ENCODE results near the gene AAR2.

The AAR2 gene

GRCh38 chr20:36219671-36220220, 16.5 kb upstream of the AAR2 start:
- DNase-seq = no peak

DNA sequence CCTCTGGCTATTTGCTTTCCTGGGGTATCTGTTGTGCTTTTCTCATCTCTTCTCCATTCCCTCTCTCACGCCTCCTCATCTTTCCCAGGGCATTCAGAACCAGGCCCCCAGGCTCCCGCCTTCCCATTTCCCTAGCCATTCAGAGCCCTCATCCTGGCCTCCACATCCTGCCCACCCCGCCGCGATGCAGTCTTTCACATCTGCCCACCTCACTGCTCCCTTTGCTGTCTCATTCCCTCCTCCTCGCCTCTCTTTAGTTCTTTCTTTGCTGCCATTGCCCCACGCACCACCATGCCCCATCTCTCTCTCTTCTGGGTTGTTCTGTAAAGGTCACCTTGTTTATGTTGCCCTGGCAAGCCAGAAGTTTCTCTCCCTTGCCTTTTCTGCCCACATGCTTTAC, 10.6 kb upstream of the AAR2 start:
- DNase-seq = no peak

DNA sequence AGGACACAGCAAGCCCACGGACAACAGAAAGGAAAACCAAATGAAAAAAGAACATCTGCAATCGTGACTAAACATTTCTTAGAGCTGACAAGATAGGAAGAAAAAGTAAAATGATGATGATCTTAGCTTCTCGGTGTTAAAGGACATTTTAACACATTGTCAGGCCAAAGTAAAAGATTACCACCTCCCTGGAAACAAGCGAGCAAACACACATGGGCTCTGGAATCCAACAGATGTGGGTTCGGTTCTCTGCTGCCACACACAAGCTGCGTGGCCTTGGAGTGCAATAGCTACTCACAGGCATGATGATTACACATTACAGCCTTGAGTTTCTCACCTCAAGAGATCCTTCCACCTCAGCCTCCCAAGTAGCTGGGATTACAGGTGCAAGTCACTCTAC, 7.5 kb upstream of the AAR2 start:
- no peak for DNase-seq

DNA sequence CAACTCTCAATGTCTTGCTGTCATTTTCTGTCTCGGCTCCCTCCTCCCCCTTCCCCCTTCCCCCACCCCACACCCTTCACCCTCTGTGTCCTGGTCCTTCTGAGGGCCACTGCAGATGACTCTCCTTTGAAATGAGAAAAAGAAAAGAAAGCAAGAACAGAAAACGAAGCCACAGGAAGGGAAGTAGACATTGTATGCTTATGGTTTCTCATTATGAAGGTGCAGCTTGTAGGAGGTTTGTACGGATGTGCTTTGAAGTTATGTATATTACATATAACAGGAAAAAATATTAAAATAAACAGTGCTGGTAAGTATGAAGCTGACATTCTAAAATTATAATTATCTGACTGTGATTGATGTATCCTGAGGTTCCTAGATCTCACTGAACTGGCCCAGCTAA, 6.3 kb upstream of the AAR2 start:
- DNase-seq = no peak

- DNase-seq = no peak
These were observed 4.9 kb upstream of the AAR2 start for GRCh38 chr20:36231331-36231730.

- DNase-seq = peak; percentile 17
These were observed 1.4 kb upstream of the AAR2 start for GRCh38 chr20:36234771-36235320.

DNA sequence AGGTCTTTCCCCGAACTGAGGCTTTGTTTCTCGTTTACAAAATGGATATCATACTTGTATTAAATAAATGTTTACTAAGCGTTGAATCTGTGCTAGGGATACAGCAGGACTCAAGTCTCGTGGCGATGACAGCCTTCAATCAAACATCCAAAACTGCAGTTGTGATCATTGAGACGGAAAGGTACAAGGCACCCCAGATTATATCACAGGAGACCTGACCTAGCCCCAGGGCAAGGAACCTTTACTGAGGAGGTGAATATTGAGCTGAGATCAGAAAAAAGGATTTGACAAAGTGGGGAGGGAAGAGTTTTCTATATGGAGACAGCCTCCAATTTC, 476 bp downstream of the AAR2 start:
- no peak for DNase-seq

- no peak for DNase-seq
These were observed 1.2 kb downstream of the AAR2 start for GRCh38 chr20:36237477-36237876.

DNA sequence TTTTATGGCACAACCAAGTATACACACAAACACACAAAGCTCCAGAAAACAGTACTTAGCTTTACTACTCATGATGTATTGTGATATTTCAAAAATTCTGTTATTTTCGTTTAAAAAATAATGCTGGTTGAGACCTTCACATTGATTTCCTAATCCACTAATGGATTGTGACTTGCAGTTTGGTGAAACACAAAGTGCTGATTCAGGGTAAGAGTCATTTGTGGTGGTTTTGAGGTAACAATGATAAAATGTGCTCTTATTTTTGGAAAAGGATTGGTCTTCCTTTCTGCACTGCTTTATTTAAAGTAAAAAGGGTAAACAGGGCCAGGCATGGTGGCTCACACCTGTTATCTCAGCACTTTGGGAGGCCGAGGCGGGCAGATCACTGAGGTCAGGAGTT, 1.9 kb downstream of the AAR2 start:
- no peak for DNase-seq

DNA sequence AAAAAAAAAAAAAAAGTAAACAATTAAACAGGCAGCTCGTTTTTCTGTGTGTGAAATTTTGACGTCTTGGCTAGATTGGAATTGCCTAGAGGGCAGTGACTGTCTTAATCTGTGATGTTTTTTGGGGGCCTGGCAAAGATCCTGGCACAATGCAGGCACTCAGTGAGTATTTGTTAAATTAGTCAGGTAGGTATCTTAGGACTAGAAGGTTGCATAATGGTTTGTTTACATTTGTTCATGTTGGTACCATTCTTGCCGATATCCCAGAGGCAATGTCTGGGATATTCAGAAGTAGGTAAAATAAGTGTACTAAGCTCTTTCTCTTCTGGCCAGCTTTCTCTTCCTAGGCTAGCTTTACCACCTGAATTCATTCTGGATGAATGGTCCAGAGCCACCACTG, 2.5 kb downstream of the AAR2 start:
- DNase-seq = no peak

GRCh38 chr20:36240076-36240475, 3.8 kb downstream of the AAR2 start:
- DNase-seq = no peak

DNA sequence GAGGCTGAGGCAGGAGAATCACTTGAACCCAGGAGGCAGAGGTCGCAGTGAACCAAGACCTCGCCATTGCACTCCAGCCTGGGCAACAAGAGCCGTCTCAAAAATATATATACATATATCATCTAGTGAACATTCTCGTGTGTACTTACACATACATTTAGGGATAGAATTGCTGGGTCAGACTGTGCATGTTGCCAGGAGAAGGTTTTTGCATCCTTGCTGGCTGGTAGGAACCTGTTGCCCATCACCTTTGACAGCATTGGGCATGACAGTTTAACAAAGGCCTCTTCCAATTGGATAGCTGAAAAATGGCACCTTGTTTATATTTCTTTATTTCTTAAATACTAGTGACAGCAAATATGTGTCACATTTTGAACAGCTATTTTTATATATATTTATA, 5.4 kb downstream of the AAR2 start:
- no peak for DNase-seq

GRCh38 chr20:36243726-36244125, 7.4 kb downstream of the AAR2 start:
- DNase-seq = no peak

- DNase-seq = no peak
These were observed 10.1 kb downstream of the AAR2 start for GRCh38 chr20:36246401-36246800.

DNA sequence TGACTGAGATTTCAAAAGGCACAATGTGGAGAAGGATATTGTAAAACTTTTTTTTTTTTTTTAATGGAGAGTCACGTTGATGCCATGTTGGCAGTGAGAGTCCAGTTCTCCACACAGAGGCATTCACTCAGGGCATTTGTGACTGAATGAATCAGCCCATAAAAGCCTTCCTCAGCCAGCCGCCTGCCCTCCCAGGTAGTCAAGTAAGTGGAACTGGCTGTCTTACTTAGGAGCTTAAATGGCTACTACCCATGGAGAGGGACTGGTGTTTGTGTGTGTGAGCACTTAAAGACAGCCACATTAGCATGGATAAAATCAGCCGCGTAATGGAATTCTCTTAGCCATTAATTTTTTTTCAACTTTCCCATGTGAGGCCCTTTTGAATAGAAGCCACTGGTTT, 12.6 kb downstream of the AAR2 start:
- no peak for DNase-seq

- no peak for DNase-seq
These were observed 13.2 kb downstream of the AAR2 start for GRCh38 chr20:36249450-36249849.

DNA sequence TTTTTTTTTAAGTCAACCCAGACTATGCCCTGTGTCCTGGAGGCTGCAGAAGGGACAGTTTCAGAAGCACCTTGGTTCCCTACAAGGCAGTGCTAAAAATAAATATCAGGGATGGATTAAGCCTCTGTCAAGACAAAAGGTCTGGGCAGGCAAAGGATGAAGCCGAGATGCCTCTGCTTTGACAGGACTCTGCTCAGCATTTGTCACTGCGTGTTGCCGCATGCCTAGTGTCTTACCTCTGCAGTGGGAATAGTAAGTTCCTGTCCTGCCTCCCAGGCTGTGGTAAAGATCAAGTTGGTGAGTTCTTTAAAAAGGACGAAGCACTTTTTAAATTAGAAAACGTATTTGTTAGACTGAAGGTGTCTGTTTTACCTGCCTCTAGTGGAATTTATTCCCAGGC, 15.1 kb downstream of the AAR2 start:
- no peak for DNase-seq

GRCh38 chr20:36252511-36252910, 16.2 kb downstream of the AAR2 start:
- DNase-seq = no peak

DNA sequence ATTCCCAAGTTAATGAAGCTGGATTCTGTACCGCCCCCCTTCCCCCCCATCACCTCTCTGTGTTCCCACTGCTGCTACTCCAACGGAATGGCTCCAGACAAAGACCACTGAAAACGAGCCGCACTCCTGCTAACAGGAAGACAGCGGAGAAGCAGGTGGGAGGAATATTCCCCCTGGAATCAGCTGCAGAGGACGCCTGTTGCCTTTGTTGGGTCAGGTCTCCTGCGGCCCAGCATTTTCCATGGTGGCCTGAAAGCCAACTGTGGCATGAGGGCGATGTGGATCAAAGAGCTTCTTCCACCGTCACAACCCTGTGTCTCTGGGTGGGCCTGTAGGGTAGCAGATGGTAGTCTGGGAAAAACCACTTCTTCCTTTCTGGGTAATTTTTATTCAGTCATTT, 16.8 kb downstream of the AAR2 start:
- no peak for DNase-seq

- DNase-seq = no peak
These were observed 17.8 kb downstream of the AAR2 start for GRCh38 chr20:36254076-36254475.

- no peak for DNase-seq
These were observed 19.2 kb downstream of the AAR2 start for GRCh38 chr20:36255445-36255844.

- DNase-seq = no peak
These were observed 23.1 kb downstream of the AAR2 start for GRCh38 chr20:36259177-36260061.

DNA sequence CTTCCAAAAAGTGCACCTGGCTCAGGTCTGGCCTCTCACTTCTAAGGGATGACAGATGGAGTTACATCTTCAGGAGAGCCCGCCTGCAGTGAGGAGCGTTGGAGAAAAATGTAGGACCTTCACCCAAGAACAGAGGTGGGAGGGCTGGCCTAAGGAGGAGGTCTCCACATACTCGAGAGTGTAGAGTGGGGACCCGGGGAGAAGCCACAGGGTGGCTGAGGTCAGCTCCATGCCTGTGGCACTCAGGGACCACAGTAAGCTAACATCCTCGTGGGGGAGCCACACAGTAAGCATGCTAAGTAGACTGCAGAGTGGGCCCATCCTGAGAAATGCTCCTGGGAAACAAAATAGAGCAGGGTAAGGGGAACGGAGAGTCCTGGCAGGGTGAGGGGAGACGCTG, 24.0 kb downstream of the AAR2 start:
- DNase-seq = no peak

- DNase-seq = no peak
These were observed 25.3 kb downstream of the AAR2 start for GRCh38 chr20:36261389-36262105.
